K562 (cell line): ENCODE measurements around the gene GCNT2. TPM values are rescaled to one million over a fixed set of nuclear protein-coding genes. Genes with fewer than 3 reads are reported as not detected.
A peak's percentile ranks its signal among the peaks of the same experiment; 100 is the strongest.

Experiments used
- ATAC-seq: fragments of 200-7000 bp; cut with Tn5 transposase; 3 replicates; pipeline ENCODE4 v1.9.1; 2020; ENCODE audit warnings: moderate library complexity
- BruUV-seq: library from RNA; stranded (reverse); fragments of 400-500 nt; replicated peaks from 2 replicates; lab custom pipeline; 2021; lab: Mats Ljungman, UMichigan
- CTCF ChIA-PET: fragments of 300-600 bp; formaldehyde crosslinking; extraction: SDS; loops from one replicate; lab custom pipeline; 2021; ENCODE audit warnings: low intra/inter-chr PET ratio; lab: Yijun Ruan, JAX
- POLR2A ChIA-PET: fragments of 300-600, 350-650 bp; sonication (Branson Sonifier 250); formaldehyde crosslinking; extraction: SDS; loops from one replicate; lab custom pipeline; 2021; ENCODE audit warnings: antibody characterized with exemption, inconsistent platforms; lab: Yijun Ruan, JAX
- DNase-seq, 4 experiments: peaks; one replicate each; pipeline versions ENCODE4 v3.0.0 to v3.0.0-alpha.2; 2011 to 2018; ENCODE audit warnings: low spot score in 3 of 4, mixed read lengths in 3 of 4; ENCODE audit errors: extremely low read depth in 1 of 4
- FAIRE-seq: peaks from 2 replicates; lab custom pipeline; 2011; peaks lifted over from hg19 to GRCh38; lab: Jason Lieb, UNC
- H2AFZ ChIP-seq: 2 replicates; pipeline ENCODE4 v1.6.0; 2011; ENCODE audit warnings: low read depth, low read length, control low read depth, inconsistent platforms
- H3K27ac ChIP-seq: fragments of 200-600 bp; 3 replicates; pipeline ENCODE4 v1.8.0; 2011; ENCODE audit warnings: low read depth, mild to moderate bottlenecking, control low read depth, inconsistent platforms, low read length, moderate library complexity, mixed read lengths; ENCODE audit errors: extremely low read depth
- H3K27me3 ChIP-seq, 2 experiments: fragments of 300-600 bp in 1 of 2; 2 replicates in 1 of 2; 3 replicates in 1 of 2; pipeline versions ENCODE4 v1.6.0 to v1.8.0; 2011; ENCODE audit warnings: inconsistent platforms in 2 of 2, low read length in 2 of 2, mild to moderate bottlenecking in 1 of 2, mixed read lengths in 1 of 2, moderate library complexity in 1 of 2; ENCODE audit not compliant: control insufficient read depth in 2 of 2, insufficient read depth in 2 of 2
- H3K36me3 ChIP-seq: fragments of 300-600 bp; 3 replicates; pipeline ENCODE4 v1.8.0; 2011; ENCODE audit warnings: mild to moderate bottlenecking, low read length, inconsistent platforms; ENCODE audit not compliant: control insufficient read depth, insufficient read depth
- H3K4me1 ChIP-seq, 2 experiments: fragments of 200-600 bp in 1 of 2; replicated peaks in 1 of 2; 2 replicates in 1 of 2; 3 replicates in 1 of 2; pipeline versions ENCODE4 v1.5.1 to v1.8.0; 2011; ENCODE audit warnings: inconsistent platforms in 2 of 2, low read length in 2 of 2, mild to moderate bottlenecking in 1 of 2, mixed read lengths in 1 of 2, moderate library complexity in 1 of 2; ENCODE audit not compliant: control insufficient read depth in 2 of 2, insufficient read depth in 2 of 2
- H3K4me2 ChIP-seq: 2 replicates; pipeline ENCODE4 v1.6.1; 2011; ENCODE audit warnings: low read length, control low read depth, inconsistent platforms, mixed read lengths; ENCODE audit not compliant: insufficient read depth
- H3K4me3 ChIP-seq: fragments of 200-600 bp; sonication (generic), shearing (Covaris generic); 2 replicates; pipeline ENCODE4 v1.5.1; 2016; ENCODE audit warnings: control low read depth, inconsistent platforms
- H3K79me2 ChIP-seq: fragments of 200-600 bp; 3 replicates; pipeline ENCODE4 v1.8.0; 2011; ENCODE audit warnings: low read length, inconsistent platforms; ENCODE audit not compliant: control insufficient read depth, insufficient read depth
- H3K9ac ChIP-seq, 2 experiments: 2 replicates each; pipeline versions ENCODE4 v1.6.0 to v1.6.1; 2011; ENCODE audit warnings: low read depth in 2 of 2, low read length in 2 of 2, control low read depth in 1 of 2, inconsistent platforms in 1 of 2, mild to moderate bottlenecking in 1 of 2, mixed read lengths in 1 of 2; ENCODE audit not compliant: insufficient read depth in 1 of 2
- H3K9me1 ChIP-seq: one replicate; pipeline ENCODE4 v1.6.0; 2011; ENCODE audit warnings: inconsistent platforms, mild to moderate bottlenecking, low read length, moderate library complexity; ENCODE audit not compliant: control insufficient read depth, insufficient read depth
- H3K9me3 ChIP-seq: replicated peaks from 2 replicates; pipeline ENCODE4 v1.5.1; 2011; ENCODE audit warnings: low read depth, low read length, inconsistent platforms; ENCODE audit not compliant: control insufficient read depth, insufficient read depth
- H4K20me1 ChIP-seq: replicated peaks from 2 replicates; pipeline ENCODE4 v1.6.1; 2011; ENCODE audit warnings: low read length, inconsistent platforms, mixed read lengths; ENCODE audit not compliant: control insufficient read depth, insufficient read depth
- BMI1 ChIP-seq: fragments of 150-350 bp; IDR thresholded peaks from 2 replicates; pipeline ENCODE4 v1.6.1; 2014; ENCODE audit warnings: low read length
- CHCHD3 ChIP-seq: fragments of 250-450 bp; sonication (Bioruptor Pico); IDR thresholded peaks from 2 replicates; pipeline ENCODE4 v2.1.2; 2022; ENCODE audit warnings: mild to moderate bottlenecking
- MAFG ChIP-seq: fragments of 450-650 bp; conservative IDR thresholded peaks from 2 replicates; pipeline ENCODE4 v1.6.1; 2016; ENCODE audit warnings: missing genetic modification characterization, missing compliant biosample characterization
- MEIS2 ChIP-seq: fragments of 450-650 bp; IDR thresholded peaks from 2 replicates; pipeline ENCODE4 v1.6.1; 2014; ENCODE audit warnings: mild to moderate bottlenecking; ENCODE audit not compliant: partially characterized antibody
- RCOR1 ChIP-seq, 2 experiments: IDR thresholded peaks; 2 replicates each; pipeline ENCODE4 v1.6.1; 2012; ENCODE audit warnings: low read depth in 2 of 2, low read length in 2 of 2, borderline replicate concordance in 1 of 2, improper control_type of control experiment in 1 of 2
- RHOXF2B ChIP-seq: fragments of 250-450 bp; sonication (Bioruptor Pico); conservative IDR thresholded peaks from 2 replicates; pipeline ENCODE4 v1.5.1; 2021
- STAG1 ChIP-seq: sonication (generic); formaldehyde crosslinking; IDR thresholded peaks from 2 replicates; pipeline ENCODE4 v1.5.0; 2020; ENCODE audit warnings: missing genetic modification reagents, borderline replicate concordance
- XRCC3 ChIP-seq: fragments of 450-650 bp; IDR thresholded peaks from 2 replicates; pipeline ENCODE4 v1.6.1; 2017; ENCODE audit warnings: mild to moderate bottlenecking, moderate library complexity
- ZNF583 ChIP-seq: fragments of 250-450 bp; sonication (Bioruptor Pico); IDR thresholded peaks from 2 replicates; pipeline ENCODE4 v1.4.0; 2020
- WGBS: fragments of 100-300 bp; shearing (Covaris generic); methylation state at CpG from one replicate; pipeline ENCODE4 v1.1.6; 2016; ENCODE audit warnings: low coverage, mixed read lengths; ENCODE audit not compliant: insufficient coverage; ENCODE audit errors: missing lambda C conversion rate; 5-methylcytosine and 5-hydroxymethylcytosine counted together
- in situ Hi-C: fragments of 300-500 bp; cut with MboI; formaldehyde crosslinking; loops from 4 replicates; pipeline ENCODE4 v1.15.0; 2018; ENCODE audit warnings: inconsistent platforms, mixed read lengths
- intact Hi-C: fragments of 100-400 bp; cut with micrococcal nuclease; formaldehyde crosslinking; loops from 2 replicates; pipeline ENCODE4 v1.14.2; 2022
- polyA plus RNA-seq, 8 experiments: library from polyadenylated mRNA; depleted of rRNA in 4 of 8; stranded (reverse) in 5 of 8; unstranded in 3 of 8; fragments of >200 nt; fragmentation: Nextera tagmentation in 2 of 8; fragmentation: Illumina TruSeq in 1 of 8; extraction: Ambion mirVana in 2 of 8; extraction: Trizol in 1 of 8; gene quantifications; 2 replicates each; pipeline versions ENCODE4 v1.2.1 to v1.2.3, GENCODE V29; 2011 to 2014; ENCODE audit warnings: inconsistent platforms in 1 of 8, missing spikeins in 1 of 8
- total RNA-seq, 7 experiments: library from RNA; depleted of rRNA in 6 of 7; stranded (reverse); fragments of >200 nt in 6 of 7; fragmentation: Illumina TruSeq in 2 of 7; extraction: Trizol in 2 of 7; gene quantifications; 2 replicates each; pipeline versions ENCODE4 v1.2.1 to v1.2.3, GENCODE V29; 2011 to 2021; ENCODE audit warnings: low replicate concordance in 1 of 7
- TF ChIP-seq, protein P1 (sequence below): fragments of 450-650 bp; IDR thresholded peaks from 2 replicates; pipeline ENCODE4 v1.6.1; 2016
- TF ChIP-seq, protein P2 (sequence below), 2 experiments: IDR thresholded peaks in 1 of 2; conservative IDR thresholded peaks in 1 of 2; 2 replicates each; pipeline ENCODE4 v1.6.1; 2016; ENCODE audit warnings: low read depth in 2 of 2, mild to moderate bottlenecking in 1 of 2, missing compliant biosample characterization in 1 of 2, missing genetic modification characterization in 1 of 2, moderate library complexity in 1 of 2

GCNT2 gene
- total and polyA plus RNA-seq, 9 of the 15 experiments (the other 6 are each of a cell fraction or from before 2014, with no cell fraction given), result 0.78 to 2.6 (median 1.6) TPM

DNA sequence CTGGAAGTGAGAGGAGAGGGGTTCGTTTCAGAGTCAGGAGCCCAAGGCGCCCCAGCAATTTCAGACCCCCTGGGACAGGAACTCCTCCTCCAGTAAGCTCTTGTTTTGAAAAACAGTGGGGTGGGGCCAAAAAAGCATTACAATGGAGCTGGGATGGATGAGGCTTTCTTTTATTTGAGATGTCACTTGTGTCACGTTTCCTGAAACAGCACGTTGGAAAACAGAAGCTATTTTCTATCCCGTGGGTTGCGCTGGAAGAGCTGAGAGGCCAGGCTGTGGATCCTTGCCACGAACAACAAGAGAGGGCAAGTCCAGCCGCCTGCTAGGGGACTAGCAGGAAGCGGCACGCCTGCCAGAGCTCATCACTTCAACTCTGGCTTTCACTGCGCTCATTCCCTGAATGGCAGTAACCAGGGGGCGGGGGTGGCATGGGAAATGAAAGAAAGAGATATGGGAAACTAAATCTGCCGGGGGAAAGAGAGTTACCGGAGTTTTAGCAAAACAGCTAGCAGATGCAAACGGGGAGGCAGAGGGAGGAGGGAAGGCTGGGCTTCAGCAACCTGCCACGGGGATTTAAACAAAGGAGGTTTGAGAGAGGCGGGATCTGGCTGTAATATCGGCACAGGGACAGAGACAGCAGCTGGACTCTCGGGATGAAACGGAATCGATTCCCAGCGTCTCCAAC, 34.6 kb downstream of the GCNT2 start (continued):
- TF ChIP-seq MAFG, result no peak

DNA sequence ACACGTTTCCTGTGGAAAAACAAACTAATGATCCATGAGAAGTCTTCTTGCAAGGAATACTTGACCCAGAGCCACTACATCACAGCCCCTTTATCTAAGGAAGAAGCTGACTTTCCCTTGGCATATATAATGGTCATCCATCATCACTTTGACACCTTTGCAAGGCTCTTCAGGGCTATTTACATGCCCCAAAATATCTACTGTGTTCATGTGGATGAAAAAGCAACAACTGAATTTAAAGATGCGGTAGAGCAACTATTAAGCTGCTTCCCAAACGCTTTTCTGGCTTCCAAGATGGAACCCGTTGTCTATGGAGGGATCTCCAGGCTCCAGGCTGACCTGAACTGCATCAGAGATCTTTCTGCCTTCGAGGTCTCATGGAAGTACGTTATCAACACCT, 35.4 kb downstream of the GCNT2 start:
- H3K27ac ChIP-seq, result no peak overlapping the region
- no peaks in the 10 kb centered on the region for H4K20me1 ChIP-seq
- no peaks in the 10 kb centered on the region for H3K4me1 ChIP-seq
- H3K4me3 ChIP-seq, result no peak overlapping the region
- FAIRE-seq, result no peak
- H3K9ac ChIP-seq, result no peak overlapping the region
- H3K4me2 ChIP-seq, result no peak overlapping the region
- H3K27me3 ChIP-seq, result peaks cover 39 to 50% of the 10 kb centered on the region in 2 experiments
- WGBS, result 8% methylated on average over 6 of the region's 6 CpGs
- H3K79me2 ChIP-seq, result no peaks in the 10 kb centered on the region
- intact Hi-C loops (no loop called here), in situ Hi-C loops (no loop called here)
- TF ChIP-seq CHCHD3 (CRISPR knock-in tag) (no peak), MEIS2 (peak; percentile 71), RCOR1 (IDR thresholded peaks at IDR 0.05; ENCODE audit: borderline replicate concordance in 1 of 2, low read depth in 2 of 2, low read length in 2 of 2) (no peak), STAG1 (CRISPR knock-in tag) (no peak), RHOXF2B (CRISPR knock-in tag) (no peak), XRCC3 (no peak), ZNF583 (CRISPR knock-in tag) (no peak), BMI1 (no peak)
- TF ChIP-seq, protein P1, sequence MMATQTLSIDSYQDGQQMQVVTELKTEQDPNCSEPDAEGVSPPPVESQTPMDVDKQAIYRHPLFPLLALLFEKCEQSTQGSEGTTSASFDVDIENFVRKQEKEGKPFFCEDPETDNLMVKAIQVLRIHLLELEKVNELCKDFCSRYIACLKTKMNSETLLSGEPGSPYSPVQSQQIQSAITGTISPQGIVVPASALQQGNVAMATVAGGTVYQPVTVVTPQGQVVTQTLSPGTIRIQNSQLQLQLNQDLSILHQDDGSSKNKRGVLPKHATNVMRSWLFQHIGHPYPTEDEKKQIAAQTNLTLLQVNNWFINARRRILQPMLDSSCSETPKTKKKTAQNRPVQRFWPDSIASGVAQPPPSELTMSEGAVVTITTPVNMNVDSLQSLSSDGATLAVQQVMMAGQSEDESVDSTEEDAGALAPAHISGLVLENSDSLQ, result peak; percentile 56; the same call in 1 of the 2 replicates
- TF ChIP-seq, protein P2, sequence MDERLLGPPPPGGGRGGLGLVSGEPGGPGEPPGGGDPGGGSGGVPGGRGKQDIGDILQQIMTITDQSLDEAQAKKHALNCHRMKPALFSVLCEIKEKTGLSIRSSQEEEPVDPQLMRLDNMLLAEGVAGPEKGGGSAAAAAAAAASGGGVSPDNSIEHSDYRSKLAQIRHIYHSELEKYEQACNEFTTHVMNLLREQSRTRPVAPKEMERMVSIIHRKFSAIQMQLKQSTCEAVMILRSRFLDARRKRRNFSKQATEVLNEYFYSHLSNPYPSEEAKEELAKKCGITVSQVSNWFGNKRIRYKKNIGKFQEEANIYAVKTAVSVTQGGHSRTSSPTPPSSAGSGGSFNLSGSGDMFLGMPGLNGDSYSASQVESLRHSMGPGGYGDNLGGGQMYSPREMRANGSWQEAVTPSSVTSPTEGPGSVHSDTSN (CRISPR knock-in tag; IDR thresholded peaks at IDR 0.05; ENCODE audit: low read depth), result no peak
- TF ChIP-seq, protein P2 (tag; conservative IDR thresholded peaks at IDR 0.05; ENCODE audit: low read depth), result peak; percentile 56
- no peak for ATAC-seq
- no peaks in the 10 kb centered on the region for H3K9me3 ChIP-seq
- ChIA-PET POLR2A (interaction anchor here (0.7 to 1.8 kb wide), 4 partner anchors 11 to 915 kb away, joined by 3 to 12 read pairs (median 4); no protein-coding TSS in a partner anchor), CTCF (no interaction called here)
- no TSS peak for BruUV-seq
- no peaks in the 10 kb centered on the region for H3K9me1 ChIP-seq
- H2AFZ ChIP-seq, result no peak overlapping the region
- H3K36me3 ChIP-seq, result no peaks in the 10 kb centered on the region
- DNase-seq, result no peak
